HepG2 (cell line): ENCODE data around the gene UBALD1. TPM values are rescaled to one million over a fixed set of nuclear protein-coding genes. Genes with fewer than 3 reads are reported as not detected.
A peak's percentile ranks its signal among the peaks of the same experiment; 100 is the strongest.

ENCODE experiments used
- ATAC-seq: fragments of 200-7000 bp; cut with Tn5 transposase; 3 replicates; pipeline ENCODE4 v1.9.1; 2020; ENCODE audit warnings: mild to moderate bottlenecking, moderate library complexity
- BruUV-seq: library from RNA; stranded (reverse); fragments of 400-500 nt; replicated peaks from 2 replicates; lab custom pipeline; 2021; lab: Mats Ljungman, UMichigan
- CTCF ChIA-PET: fragments of 300-600 bp; formaldehyde crosslinking; extraction: SDS; loops from one replicate; lab custom pipeline; 2021; ENCODE audit warnings: low total read pairs, inconsistent platforms, low intra/inter-chr PET ratio; lab: Yijun Ruan, JAX
- POLR2A ChIA-PET: fragments of 350-600 bp; sonication (Branson Sonifier 250); formaldehyde crosslinking; loops from one replicate; lab custom pipeline; 2020; ENCODE audit warnings: antibody characterized with exemption, inconsistent platforms; lab: Yijun Ruan, JAX
- DNase-seq: peaks from one replicate; pipeline ENCODE4 v3.0.0-alpha.2; 2015; ENCODE audit warnings: low spot score
- FAIRE-seq: peaks from 3 replicates; lab custom pipeline; 2011; peaks lifted over from hg19 to GRCh38; lab: Jason Lieb, UNC
- H2AFZ ChIP-seq: one replicate; pipeline ENCODE4 v1.6.1; 2011; ENCODE audit warnings: low read length, inconsistent platforms
- H3K27ac ChIP-seq: fragments of 300-600 bp; 3 replicates; pipeline ENCODE4 v1.8.0; 2011; ENCODE audit warnings: mixed run types, mild to moderate bottlenecking, mixed read lengths, low read length, inconsistent platforms; ENCODE audit not compliant: insufficient read depth; ENCODE audit errors: extremely low read length
- H3K27me3 ChIP-seq, 2 experiments: fragments of 200-600 bp in 1 of 2; 2 replicates in 1 of 2; 3 replicates in 1 of 2; pipeline versions ENCODE4 v1.6.0 to v1.8.0; 2011; ENCODE audit warnings: low read length in 2 of 2, mild to moderate bottlenecking in 2 of 2, moderate library complexity in 2 of 2, inconsistent platforms in 1 of 2; ENCODE audit not compliant: insufficient read depth in 2 of 2, control insufficient read depth in 1 of 2
- H3K36me3 ChIP-seq, 2 experiments: fragments of 200-600 bp in 1 of 2; replicated peaks in 1 of 2; 2 replicates in 1 of 2; 3 replicates in 1 of 2; pipeline versions ENCODE4 v1.5.1 to v1.8.0; 2011; ENCODE audit warnings: low read length in 2 of 2, inconsistent platforms in 1 of 2; ENCODE audit not compliant: insufficient read depth in 2 of 2, control insufficient read depth in 1 of 2
- H3K4me1 ChIP-seq: 2 replicates; pipeline ENCODE4 v1.5.1; 2012; ENCODE audit warnings: low read length, inconsistent platforms; ENCODE audit not compliant: insufficient read depth
- H3K4me2 ChIP-seq: 2 replicates; pipeline ENCODE4 v1.6.0; 2011; ENCODE audit warnings: low read depth, low read length, inconsistent platforms
- H3K4me3 ChIP-seq, 3 experiments: fragments of 200-600 bp in 1 of 3; sonication (generic), shearing (Covaris generic) in 1 of 3; replicated peaks in 1 of 3; 2 replicates each; pipeline ENCODE4 v1.5.1; 2011 to 2016; ENCODE audit warnings: low read length in 3 of 3, inconsistent platforms in 2 of 3, low read depth in 2 of 3, mild to moderate bottlenecking in 2 of 3, control low read depth in 1 of 3, mixed read lengths in 1 of 3; ENCODE audit not compliant: insufficient read depth in 1 of 3
- H3K79me2 ChIP-seq: one replicate; pipeline ENCODE4 v1.6.1; 2011; ENCODE audit warnings: low read length, inconsistent platforms; ENCODE audit not compliant: insufficient read depth
- H3K9ac ChIP-seq: 2 replicates; pipeline ENCODE4 v1.6.0; 2011; ENCODE audit warnings: mild to moderate bottlenecking, low read depth, low read length, inconsistent platforms; ENCODE audit not compliant: insufficient read depth
- H3K9me3 ChIP-seq: 2 replicates; pipeline ENCODE4 v1.5.1; 2012; ENCODE audit warnings: mild to moderate bottlenecking, low read length
- H4K20me1 ChIP-seq: 2 replicates; pipeline ENCODE4 v1.6.0; 2011; ENCODE audit warnings: inconsistent platforms, mild to moderate bottlenecking, low read length, moderate library complexity; ENCODE audit not compliant: insufficient read depth
- CHCHD3 ChIP-seq: sonication (generic); formaldehyde crosslinking; IDR thresholded peaks from 2 replicates; pipeline ENCODE4 v1.8.0; 2022; ENCODE audit warnings: mild to moderate bottlenecking, missing genetic modification reagents, moderate library complexity
- FOXK1 ChIP-seq: sonication (generic); formaldehyde crosslinking; IDR thresholded peaks from 2 replicates; pipeline ENCODE4 v1.4.0; 2020; ENCODE audit warnings: low read depth, missing genetic modification reagents, borderline replicate concordance
- GTF2F1 ChIP-seq: fragments of 150-350 bp; IDR thresholded peaks from 2 replicates; pipeline ENCODE4 v1.6.1; 2014; ENCODE audit warnings: low read length
- HCFC1 ChIP-seq: fragments of 150-350 bp; IDR thresholded peaks from 2 replicates; pipeline ENCODE4 v1.6.1; 2014; ENCODE audit warnings: low read depth, low read length
- MXD1 ChIP-seq: sonication (generic); formaldehyde crosslinking; IDR thresholded peaks from 2 replicates; pipeline ENCODE4 v1.4.0; 2020; ENCODE audit warnings: mild to moderate bottlenecking, missing genetic modification reagents
- MYNN ChIP-seq: sonication (generic); formaldehyde crosslinking; IDR thresholded peaks from 2 replicates; pipeline ENCODE4 v1.4.0; 2020; ENCODE audit warnings: mild to moderate bottlenecking, low read depth, missing genetic modification reagents
- PAF1 ChIP-seq: IDR thresholded peaks from 2 replicates; pipeline ENCODE4 v1.6.1; 2016; ENCODE audit warnings: missing genetic modification reagents, missing compliant biosample characterization
- PHF20 ChIP-seq: sonication (generic); formaldehyde crosslinking; IDR thresholded peaks from 2 replicates; pipeline ENCODE4 v1.5.0; 2020; ENCODE audit warnings: mild to moderate bottlenecking, missing genetic modification reagents
- PPARG ChIP-seq: conservative IDR thresholded peaks from 2 replicates; pipeline ENCODE4 v1.6.1; 2016; ENCODE audit warnings: missing biosample characterization, missing genetic modification reagents
- RFX5 ChIP-seq: IDR thresholded peaks from 2 replicates; pipeline ENCODE4 v1.6.1; 2011; ENCODE audit warnings: low read depth, low read length, improper control_type of control experiment
- RNF2 ChIP-seq: fragments of 450-650 bp; conservative IDR thresholded peaks from 2 replicates; pipeline ENCODE4 v1.6.1; 2016; ENCODE audit warnings: low read depth
- SRSF1 ChIP-seq: fragments of 200-400 bp; formaldehyde crosslinking; optimal IDR thresholded peaks from 2 replicates; pipeline ENCODE3; 2017; ENCODE audit warnings: mild to moderate bottlenecking, low read depth, low read length, moderate library complexity
- ZNF136 ChIP-seq: sonication (generic); formaldehyde crosslinking; IDR thresholded peaks from 2 replicates; pipeline ENCODE4 v1.8.1; 2022; ENCODE audit warnings: low read depth, mild to moderate bottlenecking, moderate library complexity, missing genetic modification reagents
- ZNF335 ChIP-seq: sonication (generic); formaldehyde crosslinking; IDR thresholded peaks from 2 replicates; pipeline ENCODE4 v1.4.0; 2020; ENCODE audit warnings: missing genetic modification reagents
- ZNF446 ChIP-seq: sonication (generic); formaldehyde crosslinking; IDR thresholded peaks from 2 replicates; pipeline ENCODE4 v1.5.0; 2020; ENCODE audit warnings: mild to moderate bottlenecking, missing genetic modification reagents
- ZNF543 ChIP-seq: sonication (generic); formaldehyde crosslinking; IDR thresholded peaks from 2 replicates; pipeline ENCODE4 v1.4.0; 2020; ENCODE audit warnings: mild to moderate bottlenecking, missing genetic modification reagents
- ZNF615 ChIP-seq: sonication (generic); formaldehyde crosslinking; IDR thresholded peaks from 2 replicates; pipeline ENCODE4 v1.5.0; 2020; ENCODE audit warnings: mild to moderate bottlenecking, missing genetic modification reagents, borderline replicate concordance
- WGBS: methylation state at CpG from one replicate; pipeline ENCODE4 v1.1.6; 2017; ENCODE audit warnings: low lambda C conversion rate; 5-methylcytosine and 5-hydroxymethylcytosine counted together
- in situ Hi-C: cut with HindIII; loops from 2 replicates; pipeline ENCODE4 v1.10.0; 2017; ENCODE audit warnings: low pct_unique_long_range_greater_than_20kb; ENCODE audit not compliant: extremely low pct_ligation_motif_present
- intact Hi-C: fragments of 100-400 bp; cut with micrococcal nuclease; formaldehyde crosslinking; loops from one replicate; pipeline ENCODE4 v1.10.0; 2022; ENCODE audit not compliant: unreplicated experiment
- polyA plus RNA-seq, 8 experiments: library from polyadenylated mRNA; depleted of rRNA in 3 of 8; stranded (reverse) in 7 of 8; unstranded in 1 of 8; fragments of >200 nt; fragmentation: Illumina TruSeq in 4 of 8; extraction: Trizol in 4 of 8; gene quantifications; 2 replicates each; pipeline versions ENCODE4 v1.2.1 to v1.2.3, GENCODE V29; 2011 to 2016; ENCODE audit warnings: low read depth in 4 of 8, missing spikeins in 1 of 8, mixed read lengths in 1 of 8; ENCODE audit not compliant: insufficient read depth in 1 of 8
- total RNA-seq, 5 experiments: library from RNA; depleted of rRNA; stranded (reverse); fragments of >200 nt; fragmentation: Illumina TruSeq; extraction: Trizol; gene quantifications; 2 replicates each; pipeline ENCODE4 v1.2.3, GENCODE V29; 2016; ENCODE audit warnings: low read depth in 1 of 5
- TF ChIP-seq, protein P1 (sequence below): sonication (generic); formaldehyde crosslinking; IDR thresholded peaks from 2 replicates; pipeline ENCODE4 v1.4.0; 2020; ENCODE audit warnings: mild to moderate bottlenecking, missing genetic modification reagents
- TF ChIP-seq, protein P2 (sequence below): sonication (generic); formaldehyde crosslinking; IDR thresholded peaks from 2 replicates; pipeline ENCODE4 v1.4.0; 2020; ENCODE audit warnings: missing genetic modification reagents, borderline replicate concordance

The UBALD1 gene
- total and polyA plus RNA-seq, 2 of the 13 experiments (the other 11 are each of a cell fraction or from before 2014, with no cell fraction given), result 6.8 to 12.3 TPM

GRCh38 chr16:4616047-4616811 lies 1.5 kb upstream of the UBALD1 start (continued):
- TF ChIP-seq PPARG (CRISPR knock-in tag) (no peak), PAF1 (CRISPR knock-in tag) (no peak), MXD1 (CRISPR knock-in tag) (peak; percentile 37; the same call in 1 of the 2 replicates)

DNA sequence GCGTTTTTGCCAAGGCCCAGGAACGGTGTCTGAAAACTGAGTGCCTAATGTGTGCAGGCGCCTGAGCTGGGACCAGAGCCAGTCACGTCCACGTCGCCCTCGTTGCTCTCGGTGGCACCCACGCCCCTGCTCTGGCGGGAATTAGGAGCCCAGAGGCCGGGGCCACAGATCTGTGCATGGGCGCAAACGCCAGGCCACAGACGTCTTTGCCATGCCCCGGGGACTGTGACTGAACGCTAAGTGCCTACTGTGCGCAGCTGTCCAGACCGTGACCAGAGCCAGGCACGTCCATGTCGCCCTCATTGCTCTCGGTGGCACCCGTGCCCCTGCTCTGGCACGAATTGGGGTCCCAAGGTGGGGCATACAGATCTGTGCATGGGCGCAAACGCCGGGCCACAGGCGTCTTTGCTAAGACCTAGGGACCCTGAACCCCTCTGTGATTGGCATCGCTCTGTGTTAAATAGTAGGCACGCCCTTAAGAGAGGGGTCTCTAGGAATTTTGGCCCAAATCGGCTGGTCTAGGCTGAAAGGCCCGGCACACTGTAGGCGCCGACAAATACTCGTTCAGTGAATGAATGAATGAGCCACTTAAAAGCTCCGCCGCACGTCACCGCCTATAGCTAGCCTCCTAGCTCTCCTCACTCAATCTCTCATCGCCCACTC lies 827 bp upstream of the UBALD1 start:
- Histone ChIP-seq H3K27ac (peak overlapping the region; percentile 75), H3K27me3 (no peaks in the 10 kb centered on the region; a peak in 1 of 5 replicates), H3K9ac (peak overlapping the region; percentile 98), H4K20me1 (peaks cover 30% of the 10 kb centered on the region; the same call in 1 of the 2 replicates), H3K9me3 (no peaks in the 10 kb centered on the region), H3K4me3 (peak overlapping the region; percentile 73 to 97 (median 88); a peak in 5 of 6 replicates), H3K4me1 (peaks cover 79% of the 10 kb centered on the region), H3K79me2 (peaks cover 38% of the 10 kb centered on the region), H3K36me3 (peaks cover 2 to 9% of the 10 kb centered on the region in 2 experiments; a peak in 2 of 5 replicates), H3K4me2 (peak overlapping the region; percentile 92), H2AFZ (no peak overlapping the region)
- ATAC-seq (no peak), FAIRE-seq (no peak), DNase-seq (no peak)
- ChIA-PET POLR2A (interaction anchor here (0.8 to 3.9 kb wide), 11 partner anchors 10 to 344 kb away, joined by 3 to 39 read pairs (median 5); partner anchors contain the start of genes CDIP1 and MGRN1), CTCF (interaction anchor here (1.1 kb wide), 1 partner anchor 9 kb away, joined by 5 read pairs; the partner anchor contains the start of gene MGRN1)
- BruUV-seq, result no TSS peak
- intact Hi-C loops (loop anchor here (2.0 to 10.0 kb wide), 2 partner anchors 77 to 339 kb away; partner anchors contain the start of genes CDIP1 and SEC14L5), in situ Hi-C loops (loop anchor here (5.0 kb wide), 1 partner anchor 47 kb away; no protein-coding TSS in a partner anchor)
- WGBS, result 84% methylated on average over 17 of the region's 39 CpGs
- no peak for TF ChIP-seq ZNF615 (CRISPR knock-in tag)
- TF ChIP-seq MYNN (CRISPR knock-in tag), result no peak
- no peak for TF ChIP-seq ZNF335 (CRISPR knock-in tag)
- no peak for TF ChIP-seq GTF2F1
- TF ChIP-seq HCFC1, result no peak
- no peak for TF ChIP-seq FOXK1
- TF ChIP-seq ZNF136 (CRISPR knock-in tag), result no peak
- no peak for TF ChIP-seq SRSF1
- TF ChIP-seq, protein P1, sequence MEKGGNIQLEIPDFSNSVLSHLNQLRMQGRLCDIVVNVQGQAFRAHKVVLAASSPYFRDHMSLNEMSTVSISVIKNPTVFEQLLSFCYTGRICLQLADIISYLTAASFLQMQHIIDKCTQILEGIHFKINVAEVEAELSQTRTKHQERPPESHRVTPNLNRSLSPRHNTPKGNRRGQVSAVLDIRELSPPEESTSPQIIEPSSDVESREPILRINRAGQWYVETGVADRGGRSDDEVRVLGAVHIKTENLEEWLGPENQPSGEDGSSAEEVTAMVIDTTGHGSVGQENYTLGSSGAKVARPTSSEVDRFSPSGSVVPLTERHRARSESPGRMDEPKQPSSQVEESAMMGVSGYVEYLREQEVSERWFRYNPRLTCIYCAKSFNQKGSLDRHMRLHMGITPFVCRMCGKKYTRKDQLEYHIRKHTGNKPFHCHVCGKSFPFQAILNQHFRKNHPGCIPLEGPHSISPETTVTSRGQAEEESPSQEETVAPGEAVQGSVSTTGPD, result 0 out of 2 replicates have a peak, but pooled peaks have one; percentile 59
- TF ChIP-seq RFX5, result no peak
- TF ChIP-seq ZNF543 (CRISPR knock-in tag), result no peak
- TF ChIP-seq PHF20 (CRISPR knock-in tag), result peak; percentile 48; the same call in 1 of the 2 replicates
- TF ChIP-seq RNF2, result no peak
- TF ChIP-seq, protein P2, sequence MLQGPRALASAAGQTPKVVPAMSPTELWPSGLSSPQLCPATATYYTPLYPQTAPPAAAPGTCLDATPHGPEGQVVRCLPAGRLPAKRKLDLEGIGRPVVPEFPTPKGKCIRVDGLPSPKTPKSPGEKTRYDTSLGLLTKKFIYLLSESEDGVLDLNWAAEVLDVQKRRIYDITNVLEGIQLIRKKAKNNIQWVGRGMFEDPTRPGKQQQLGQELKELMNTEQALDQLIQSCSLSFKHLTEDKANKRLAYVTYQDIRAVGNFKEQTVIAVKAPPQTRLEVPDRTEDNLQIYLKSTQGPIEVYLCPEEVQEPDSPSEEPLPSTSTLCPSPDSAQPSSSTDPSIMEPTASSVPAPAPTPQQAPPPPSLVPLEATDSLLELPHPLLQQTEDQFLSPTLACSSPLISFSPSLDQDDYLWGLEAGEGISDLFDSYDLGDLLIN, result no peak
- TF ChIP-seq ZNF446 (CRISPR knock-in tag), result no peak
- TF ChIP-seq CHCHD3 (CRISPR knock-in tag), result no peak
